ENCODE results near the gene RPH3AL.

RPH3AL gene

GRCh38 chr17:313911-314613, 38.5 kb downstream of the RPH3AL start:
- TF ChIP-seq EGR1 (IDR thresholded peaks at IDR 0.05) (no peak), TAF1 (IDR thresholded peaks at IDR 0.05; ENCODE audit: low read depth) (no peak), EP300 (IDR thresholded peaks at IDR 0.05; ENCODE audit: borderline replicate concordance) (no peak), ZBTB7A (IDR thresholded peaks at IDR 0.05; ENCODE audit: low read depth) (no peak), YY1 (IDR thresholded peaks at IDR 0.05; ENCODE audit: low read depth) (no peak), REST (IDR thresholded peaks at IDR 0.05; ENCODE audit: low read depth) (no peak), FOXM1 (IDR thresholded peaks at IDR 0.05; ENCODE audit: borderline replicate concordance, low read depth) (no peak), CREB1 (IDR thresholded peaks at IDR 0.05; ENCODE audit: low read depth) (no peak), CEBPB (IDR thresholded peaks at IDR 0.05) (no peak), MAX (IDR thresholded peaks at IDR 0.05) (no peak), TCF12 (IDR thresholded peaks at IDR 0.05; ENCODE audit: low read depth) (no peak), RAD21 (IDR thresholded peaks at IDR 0.05; ENCODE audit: low read depth) (no peak), USF1 (IDR thresholded peaks at IDR 0.05) (no peak), NFIC (IDR thresholded peaks at IDR 0.05) (no peak), TEAD4 (IDR thresholded peaks at IDR 0.05) (no peak)

GRCh38 chr17:313231-313630, 39.4 kb downstream of the RPH3AL start:
- TF ChIP-seq USF1 (IDR thresholded peaks at IDR 0.05) (no peak), YY1 (IDR thresholded peaks at IDR 0.05; ENCODE audit: low read depth) (no peak), EGR1 (IDR thresholded peaks at IDR 0.05) (no peak), REST (IDR thresholded peaks at IDR 0.05; ENCODE audit: low read depth) (no peak), EP300 (IDR thresholded peaks at IDR 0.05; ENCODE audit: borderline replicate concordance) (no peak), MAX (IDR thresholded peaks at IDR 0.05) (no peak), ZBTB7A (IDR thresholded peaks at IDR 0.05; ENCODE audit: low read depth) (no peak), NFIC (IDR thresholded peaks at IDR 0.05) (no peak), TEAD4 (IDR thresholded peaks at IDR 0.05) (no peak), CREB1 (IDR thresholded peaks at IDR 0.05; ENCODE audit: low read depth) (no peak), RAD21 (IDR thresholded peaks at IDR 0.05; ENCODE audit: low read depth) (no peak)

- no peak for TF ChIP-seq EP300 (IDR thresholded peaks at IDR 0.05; ENCODE audit: borderline replicate concordance)
- TF ChIP-seq TAF1 (IDR thresholded peaks at IDR 0.05; ENCODE audit: low read depth): no peak
- TF ChIP-seq REST (IDR thresholded peaks at IDR 0.05; ENCODE audit: low read depth): no peak
Measured at GRCh38 chr17:312476-313148, 40.0 kb downstream of the RPH3AL start.

- TF ChIP-seq EP300 (IDR thresholded peaks at IDR 0.05; ENCODE audit: borderline replicate concordance) (no peak), ZBTB7A (IDR thresholded peaks at IDR 0.05; ENCODE audit: low read depth) (no peak)
Measured at GRCh38 chr17:311119-311782, 41.4 kb downstream of the RPH3AL start.

Data from Ishikawa (cell line).